Brain pericyte (primary cell): ENCODE measurements around the gene ANKRD34A.

Experiments used
- DNase-seq: peaks from one replicate; pipeline ENCODE4 v3.0.0-alpha.2; 2012; ENCODE audit warnings: low read depth, low spot score

The ANKRD34A gene

DNA sequence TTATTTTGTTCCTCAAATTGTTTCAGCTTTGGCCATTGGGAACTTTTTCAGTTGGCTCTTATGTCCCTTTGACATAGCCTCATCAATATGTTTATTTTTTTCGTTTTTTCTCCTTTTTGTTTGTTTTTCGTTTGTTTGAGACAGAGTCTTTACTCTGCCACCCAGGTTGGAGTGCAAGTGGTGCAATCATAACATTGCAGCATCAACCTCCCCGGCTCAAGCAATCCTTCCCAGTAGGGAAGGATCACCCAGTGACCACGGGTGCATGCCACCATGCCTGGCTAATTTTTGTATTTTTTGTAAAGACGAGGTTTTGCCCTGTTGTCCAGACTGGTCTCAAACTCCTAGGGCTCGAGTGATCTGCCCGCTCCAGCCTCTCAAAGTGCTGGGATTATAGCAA is 8.2 kb upstream of the ANKRD34A start:
- no peak for DNase-seq

DNA sequence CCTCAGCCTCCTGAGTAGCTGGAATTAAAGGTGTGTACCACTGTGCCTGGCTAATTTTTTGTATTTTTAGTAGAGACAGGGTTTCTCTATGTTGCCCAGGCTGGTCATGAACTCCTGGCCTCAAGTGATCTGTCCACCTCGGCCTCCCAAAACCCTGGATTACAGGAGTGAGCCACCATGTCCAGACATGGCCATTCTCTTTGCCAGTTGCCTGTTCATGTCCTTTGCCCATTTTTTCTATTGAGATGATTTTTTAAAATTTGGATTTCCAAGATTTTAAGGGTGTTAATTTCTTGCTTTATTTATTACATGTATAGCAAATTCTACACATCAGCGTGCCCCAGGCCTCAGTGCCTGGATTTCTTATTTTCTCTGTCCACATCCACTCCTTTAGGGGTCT is 2.9 kb upstream of the ANKRD34A start:
- no peak for DNase-seq

DNA sequence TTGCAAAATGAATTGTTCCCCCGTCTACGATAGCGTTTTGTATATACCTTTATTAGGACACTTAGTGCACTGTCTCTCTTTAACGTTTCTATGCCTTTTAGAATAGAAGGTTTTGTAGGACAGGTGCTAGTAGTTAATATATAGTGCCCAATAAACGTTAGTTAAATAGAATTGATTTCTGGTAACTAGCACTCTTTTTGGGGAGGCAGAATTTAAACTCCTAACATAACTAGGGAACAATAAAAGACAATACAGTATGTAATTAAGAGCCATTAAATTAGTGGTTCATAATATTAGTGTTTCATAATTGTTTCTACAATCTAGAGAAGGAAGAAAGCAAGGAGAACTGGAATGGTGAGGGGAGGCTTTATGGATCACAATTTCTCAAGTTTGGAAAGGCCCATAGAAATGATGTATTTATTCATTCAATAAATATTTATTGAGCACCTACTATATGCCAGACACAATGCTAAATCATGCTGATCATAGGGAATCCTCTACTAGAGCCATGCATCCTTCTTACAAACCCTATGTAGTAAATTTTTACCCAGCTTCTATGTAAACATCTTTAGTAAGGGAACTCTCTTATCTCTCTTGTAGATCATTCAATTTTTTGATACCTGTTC is 857 bp upstream of the ANKRD34A start:
- DNase-seq: no peak

DNA sequence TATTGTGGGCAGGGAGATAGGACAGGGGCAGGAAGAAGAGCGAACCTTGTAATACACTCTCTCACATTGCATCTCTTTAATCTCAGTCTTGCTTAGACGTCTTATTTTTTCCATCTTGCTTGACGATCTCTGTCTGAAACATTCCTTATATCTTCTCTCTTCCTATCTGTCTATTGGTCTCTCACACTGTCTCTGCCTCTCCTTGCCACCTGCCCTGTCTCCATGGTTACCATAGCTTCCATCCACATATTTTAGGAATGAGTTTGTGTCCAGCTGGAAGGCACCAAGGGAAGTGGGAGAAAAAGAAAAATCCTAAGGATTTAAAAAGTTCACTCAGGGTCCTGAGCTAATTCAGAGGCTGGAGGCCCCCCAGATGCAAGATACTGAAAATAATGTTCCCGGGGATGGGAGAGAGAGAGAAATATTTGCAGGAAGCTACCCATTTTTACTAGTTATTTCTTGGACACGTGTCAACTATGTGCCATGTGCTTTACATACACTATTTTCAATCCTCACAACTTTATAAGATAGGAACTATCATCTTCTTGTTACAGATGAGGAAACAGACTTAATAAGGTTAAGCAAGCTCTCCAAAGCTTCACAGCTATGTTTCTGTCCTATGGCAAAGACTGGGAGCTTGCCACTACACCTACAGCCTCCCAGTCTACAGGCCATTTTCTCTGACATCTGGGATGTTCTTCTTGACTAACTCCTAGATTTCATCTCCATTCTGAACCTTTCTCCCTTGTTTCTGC is 933 bp downstream of the ANKRD34A start:
- no peak for DNase-seq

DNA sequence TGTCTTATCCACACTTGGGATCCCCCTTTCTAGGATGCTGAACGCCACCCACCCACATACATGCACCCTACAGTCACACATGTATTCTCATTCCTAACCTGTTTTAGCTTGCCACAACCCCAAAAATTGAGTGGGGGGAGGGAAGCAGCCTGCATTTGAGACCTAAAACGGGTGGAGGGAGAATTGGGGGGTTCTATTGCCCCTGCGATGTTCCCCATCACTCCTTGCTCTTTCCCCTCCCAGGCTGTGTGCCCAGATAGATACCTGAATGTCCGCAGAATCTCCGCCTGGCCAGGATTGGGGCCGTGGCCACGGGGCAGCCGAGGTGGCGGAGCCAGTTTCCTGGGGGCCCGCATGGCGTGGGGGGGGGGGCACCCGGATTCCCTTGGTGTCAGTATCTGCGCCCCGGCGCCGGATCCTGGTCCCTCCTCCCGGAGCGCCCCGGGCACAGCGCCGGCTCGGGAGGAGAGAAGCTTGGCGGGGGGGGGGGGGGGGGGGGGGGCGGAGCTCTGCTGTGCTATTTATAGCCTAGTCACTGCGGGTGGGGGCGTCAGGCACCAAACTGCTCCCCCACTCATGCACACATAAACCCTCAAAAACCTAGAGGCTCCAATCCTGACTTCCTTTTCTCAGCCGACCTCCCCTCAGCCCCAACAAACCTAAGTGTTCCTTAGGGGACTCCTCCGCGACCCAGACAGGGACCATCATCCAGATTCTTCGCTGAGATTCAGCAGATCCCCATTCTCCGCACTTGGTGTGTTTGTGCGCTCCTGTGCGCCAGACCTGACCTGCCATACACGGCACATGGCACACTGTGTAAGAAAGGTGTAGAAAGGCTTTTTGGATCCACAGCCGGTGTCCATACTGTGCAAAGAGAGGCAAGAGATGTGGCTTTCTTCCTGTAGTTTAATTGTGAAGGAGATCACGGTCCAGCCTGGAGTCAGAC is 1.9 kb downstream of the ANKRD34A start:
- no peak for DNase-seq

DNA sequence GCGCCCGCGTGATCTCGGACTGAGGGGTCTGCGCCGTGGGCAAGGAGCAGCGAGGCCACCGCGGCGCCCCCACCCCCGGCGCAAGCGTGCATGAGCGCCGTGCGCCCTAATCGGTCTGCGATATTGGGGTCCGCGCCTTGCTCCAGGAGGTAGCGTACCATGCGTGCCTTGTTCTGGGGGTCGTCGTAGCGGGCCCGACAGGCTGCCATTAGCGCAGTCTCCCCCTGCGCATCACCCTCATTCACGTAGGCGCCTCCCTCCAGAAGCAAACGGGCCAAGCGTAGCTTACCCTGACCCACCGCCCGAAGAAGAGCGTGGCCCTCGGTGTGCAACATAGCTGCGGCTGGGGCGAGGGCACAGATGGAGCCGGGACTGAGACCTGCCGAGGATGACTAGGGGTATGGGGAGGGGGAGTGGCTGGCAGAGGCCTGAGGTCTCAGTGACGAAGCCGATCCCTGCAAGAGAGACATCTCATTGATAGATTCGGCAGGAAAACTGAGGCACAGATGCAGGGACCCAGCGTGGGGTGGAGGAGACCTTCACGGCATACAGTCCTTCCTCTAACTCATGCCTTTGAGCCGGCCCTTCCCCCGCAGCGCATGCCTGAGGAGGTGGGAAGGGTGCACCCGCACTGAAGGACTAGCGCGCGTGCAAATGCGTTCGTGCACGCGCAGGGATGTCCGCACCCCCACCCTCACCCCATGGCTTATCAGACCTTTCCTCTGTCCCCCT is 2.8 kb downstream of the ANKRD34A start:
- no peak for DNase-seq

DNA sequence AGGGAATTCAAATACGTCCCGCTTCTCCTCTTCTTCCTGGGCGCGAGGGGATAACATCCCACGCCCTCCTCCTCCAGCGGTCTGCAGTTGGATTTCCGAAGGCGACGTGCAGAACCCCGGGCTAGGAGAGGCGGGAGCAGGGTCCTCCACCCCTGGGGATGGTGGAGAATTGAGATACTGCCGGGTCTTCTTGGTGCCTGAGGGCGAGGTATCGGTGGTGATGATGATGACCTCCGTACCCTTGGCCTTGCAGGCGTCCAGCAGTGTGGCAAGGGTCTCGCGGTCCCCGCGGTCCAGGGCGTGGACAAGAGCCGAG is 3.3 kb downstream of the ANKRD34A start:
- no peak for DNase-seq

DNA sequence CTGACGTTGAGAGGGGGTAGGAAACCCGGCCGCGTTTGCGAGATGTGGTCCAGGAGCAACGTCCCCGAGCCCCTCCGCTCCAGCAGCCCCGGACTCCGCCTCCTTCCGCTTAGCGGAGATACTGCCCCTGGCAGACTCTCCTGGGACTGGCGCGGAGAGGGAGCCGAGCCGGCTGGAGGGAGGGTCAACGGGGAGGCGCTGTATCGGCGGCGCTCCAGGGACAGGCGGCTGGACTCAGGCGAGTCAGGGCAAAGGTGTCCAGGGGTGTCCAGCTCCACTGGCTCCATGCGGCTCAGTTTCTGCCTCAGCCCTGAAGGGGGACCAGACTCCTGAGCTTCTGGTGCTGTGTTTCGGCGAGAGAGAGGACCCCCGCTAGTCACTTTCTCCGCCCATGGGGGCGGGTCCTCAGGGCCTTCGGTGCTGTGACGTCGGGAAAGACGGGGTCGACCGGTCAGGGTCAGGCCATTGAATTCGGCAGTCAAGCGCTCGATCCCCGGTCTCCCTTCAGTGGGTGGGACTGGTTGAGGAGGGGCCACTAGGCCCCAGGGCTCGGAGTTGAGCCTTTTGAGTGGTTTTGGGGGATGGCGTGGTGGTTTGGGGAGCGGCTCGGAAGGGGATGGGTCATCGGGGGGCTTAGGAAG is 3.8 kb downstream of the ANKRD34A start:
- no peak for DNase-seq

DNA sequence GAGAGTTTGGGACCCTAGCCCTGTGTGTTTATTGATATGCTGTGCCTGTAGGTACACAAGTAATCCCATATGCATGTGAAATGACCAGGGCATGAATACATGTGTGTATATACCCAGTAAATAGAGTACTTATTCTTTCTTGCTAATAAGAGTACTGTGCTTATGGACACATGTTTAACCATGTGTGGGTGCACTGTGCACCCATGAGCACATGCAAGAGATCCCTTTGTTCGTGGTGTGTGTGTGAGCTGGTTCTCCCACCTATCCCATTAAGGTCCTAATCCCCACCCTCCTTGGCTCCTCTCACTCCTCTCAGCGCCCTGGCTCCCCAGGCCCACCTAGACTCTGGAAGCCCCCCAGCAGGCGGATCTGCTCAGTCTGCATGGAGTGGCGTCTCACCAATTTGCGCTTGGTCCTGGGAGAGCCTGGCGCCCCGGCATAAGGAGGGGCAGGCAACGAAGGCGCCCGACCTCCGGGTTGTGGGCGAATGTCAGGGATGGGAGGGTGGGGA is 4.4 kb downstream of the ANKRD34A start:
- DNase-seq: no peak

DNA sequence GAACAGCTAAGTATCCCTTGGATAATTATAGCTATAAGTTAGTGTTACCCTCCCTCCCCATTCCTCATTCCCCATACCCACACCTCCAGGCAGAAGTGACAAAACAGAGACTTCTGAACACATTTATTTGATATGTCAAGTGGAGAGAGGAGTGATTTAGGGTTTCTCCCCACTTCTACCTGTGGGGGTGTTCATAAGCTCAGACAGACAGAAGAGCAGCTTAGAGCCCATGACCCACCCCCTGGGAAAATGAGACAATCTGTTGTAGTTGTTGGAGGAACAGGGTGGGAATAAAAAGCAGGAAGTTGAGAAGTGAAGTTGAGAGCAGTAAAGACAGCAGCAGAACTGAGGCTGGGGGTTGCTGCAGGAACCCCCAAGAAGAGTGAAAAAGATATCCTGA is 5.0 kb downstream of the ANKRD34A start:
- DNase-seq: no peak

DNA sequence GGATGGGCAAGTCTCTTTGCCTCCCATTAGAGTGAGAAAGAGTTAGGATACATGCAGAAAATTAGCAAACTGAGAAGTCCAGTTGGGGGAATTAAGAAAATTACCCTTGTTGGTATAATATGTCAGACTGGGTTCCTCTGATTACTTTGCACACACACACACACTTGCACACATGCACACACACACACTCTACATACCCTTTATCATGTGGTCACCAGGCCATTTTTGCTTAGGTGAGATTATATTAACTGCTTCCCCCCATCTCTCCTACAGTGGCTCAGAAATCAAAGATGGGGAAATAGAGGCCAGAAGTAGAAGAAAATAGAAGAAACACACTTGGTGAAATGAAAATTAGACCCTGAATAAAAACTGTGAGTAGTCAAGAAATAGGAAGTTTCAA is 5.6 kb downstream of the ANKRD34A start:
- no peak for DNase-seq

DNA sequence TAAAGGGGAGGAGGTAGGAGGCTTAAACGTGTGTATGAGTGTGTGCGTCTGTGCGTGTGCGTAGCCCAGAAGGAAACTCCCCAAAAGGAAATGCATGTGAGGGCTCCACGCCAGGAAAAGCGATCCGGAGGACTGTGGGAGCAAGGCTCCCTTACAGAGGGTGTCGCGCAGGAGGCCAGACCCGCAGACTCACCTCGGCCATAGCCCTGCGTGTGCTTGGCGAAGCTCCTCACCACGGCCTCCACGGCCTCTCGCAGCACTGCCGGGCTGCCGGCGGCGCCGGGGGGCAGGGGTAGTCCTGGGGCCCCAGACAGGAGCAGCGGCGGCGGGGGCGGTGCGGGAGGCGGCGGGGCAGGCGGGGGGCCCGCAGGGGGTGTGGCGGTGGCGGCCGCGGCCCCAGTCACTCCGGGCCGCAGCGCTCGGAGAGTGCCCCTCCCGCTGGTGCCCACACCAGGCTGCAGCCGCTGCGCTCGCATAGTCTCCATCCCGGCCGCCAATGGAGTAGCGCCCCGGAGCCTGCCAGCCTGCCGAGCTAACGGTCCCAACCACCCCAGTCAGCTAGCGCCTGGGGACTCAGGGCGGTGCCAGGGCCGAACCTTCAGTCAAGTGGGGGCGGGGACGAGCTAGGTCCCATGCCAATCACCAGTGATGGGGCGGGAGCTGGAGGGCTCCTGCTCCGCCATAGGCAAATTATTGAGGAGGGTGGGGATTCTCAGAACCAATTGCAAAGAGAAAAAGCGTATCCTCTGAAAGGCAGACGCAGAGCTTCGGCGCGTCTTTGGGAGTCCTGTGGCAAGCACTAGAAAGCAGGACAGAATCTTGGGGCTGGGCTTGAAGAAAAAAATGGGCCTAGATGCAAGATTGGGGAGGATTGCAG is 6.7 kb downstream of the ANKRD34A start, which contains the start of gene LIX1L:
TSS of gene LIX1L (minus strand) at position 575 of the 877 bp plus-strand sequence. CDS start at position 485, 90 bp downstream.
- peak; percentile 87 for DNase-seq

DNA sequence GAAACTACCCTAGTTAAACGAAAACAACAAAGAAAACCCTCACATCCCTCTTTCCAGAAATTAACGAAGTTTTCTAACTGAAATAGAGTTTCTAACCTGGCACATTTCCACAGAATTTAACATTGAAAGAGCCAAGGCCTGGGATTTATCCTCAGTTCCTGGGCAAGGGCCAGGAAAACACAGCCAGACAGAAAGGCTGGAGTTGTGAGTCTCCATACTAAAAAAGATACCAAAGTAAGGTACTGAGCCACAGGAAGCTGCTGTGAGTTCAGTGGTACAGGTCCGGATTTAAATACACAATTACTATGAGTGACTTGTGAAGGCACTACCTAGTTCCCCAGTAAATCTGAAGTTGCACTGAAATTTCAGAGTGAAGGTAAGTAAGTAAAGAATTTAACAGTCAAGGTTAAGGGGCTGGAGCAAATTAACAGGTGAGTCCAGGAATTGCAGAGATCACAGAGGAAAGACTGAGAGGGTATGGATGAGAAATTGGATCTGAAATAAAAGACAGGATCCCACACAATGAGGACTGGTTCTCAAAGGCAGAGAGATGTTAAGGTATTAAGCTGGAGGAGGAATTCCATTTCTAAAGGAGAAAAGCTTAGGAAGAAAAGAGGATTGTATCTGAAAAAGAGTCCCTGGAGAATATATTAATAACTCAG is 7.5 kb downstream of the ANKRD34A start:
- no peak for DNase-seq

DNA sequence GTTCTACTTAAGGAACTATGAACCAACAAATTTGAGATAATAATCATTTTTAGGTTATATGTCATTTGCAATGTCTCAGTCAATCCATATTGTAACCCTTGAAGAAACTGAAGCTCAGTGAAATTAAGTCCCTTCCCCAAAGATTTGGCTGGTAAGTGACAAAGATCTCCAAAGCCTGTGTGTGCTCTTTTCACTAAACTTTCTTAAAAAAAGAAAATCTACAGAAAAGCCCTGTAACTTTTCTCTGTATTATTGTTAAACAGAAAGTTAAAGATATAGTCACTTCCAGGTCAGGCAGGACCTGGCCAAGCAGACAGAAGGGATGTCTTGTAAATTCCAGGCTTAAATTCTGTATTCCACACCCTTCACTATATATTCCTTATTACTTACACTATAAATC is 8.0 kb downstream of the ANKRD34A start:
- DNase-seq: no peak

DNA sequence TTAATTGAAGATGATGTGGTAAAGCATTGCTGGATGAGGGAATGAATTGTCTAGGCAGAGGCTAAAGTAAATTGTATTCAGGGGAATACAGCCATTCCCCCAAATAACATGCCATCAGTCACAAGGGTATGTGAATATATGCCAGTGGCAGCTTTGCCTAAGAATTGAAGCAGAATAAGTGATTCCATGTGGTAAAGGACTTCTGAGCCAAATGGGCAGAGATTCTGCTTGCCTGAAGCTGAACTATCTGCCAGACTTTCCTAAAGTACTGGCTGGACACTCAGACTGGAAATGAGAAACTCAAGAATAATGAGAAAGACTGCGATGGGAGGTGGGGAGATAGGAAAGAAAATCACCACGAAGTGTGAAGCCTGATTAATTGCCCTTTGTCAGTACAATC is 8.9 kb downstream of the ANKRD34A start:
- DNase-seq: no peak

DNA sequence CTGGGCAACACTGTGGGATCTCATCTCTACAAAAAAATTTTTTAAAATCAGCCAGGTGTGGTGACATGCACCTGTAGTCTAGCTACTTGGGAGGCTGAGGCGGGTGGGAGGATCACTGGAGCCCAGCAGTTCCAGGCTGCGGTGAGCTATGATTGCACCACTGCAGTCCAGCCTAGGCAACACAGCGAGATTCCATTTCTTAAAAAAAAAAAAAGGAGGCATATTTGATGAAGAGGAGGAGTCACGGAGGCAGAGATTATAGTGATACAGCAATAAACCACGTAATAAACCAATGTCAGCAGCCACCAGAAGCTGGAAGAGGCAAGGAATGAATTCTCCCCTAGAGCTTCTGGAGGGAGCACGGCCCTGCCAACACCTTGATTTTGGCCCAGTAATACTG is 10.5 kb downstream of the ANKRD34A start:
- DNase-seq: no peak

DNA sequence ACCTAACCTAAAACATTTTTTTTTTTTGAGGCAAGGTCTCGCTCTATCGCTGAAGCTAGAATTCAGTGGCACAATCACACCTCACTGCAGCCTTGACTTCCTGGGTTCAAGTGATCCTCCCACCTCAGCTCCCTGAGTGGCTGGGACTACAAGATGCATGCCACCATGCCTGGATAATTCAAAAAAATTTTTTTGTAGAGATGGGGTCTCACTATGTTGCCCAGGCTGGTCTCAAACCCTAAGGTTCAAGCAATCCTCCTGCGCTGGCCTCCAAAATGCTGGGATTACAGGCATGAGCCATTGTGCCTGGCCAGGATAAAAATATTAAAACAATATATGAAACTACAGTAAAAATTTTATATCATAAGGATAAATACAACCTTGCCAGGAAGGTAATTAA is 11.5 kb downstream of the ANKRD34A start:
- DNase-seq: no peak

DNA sequence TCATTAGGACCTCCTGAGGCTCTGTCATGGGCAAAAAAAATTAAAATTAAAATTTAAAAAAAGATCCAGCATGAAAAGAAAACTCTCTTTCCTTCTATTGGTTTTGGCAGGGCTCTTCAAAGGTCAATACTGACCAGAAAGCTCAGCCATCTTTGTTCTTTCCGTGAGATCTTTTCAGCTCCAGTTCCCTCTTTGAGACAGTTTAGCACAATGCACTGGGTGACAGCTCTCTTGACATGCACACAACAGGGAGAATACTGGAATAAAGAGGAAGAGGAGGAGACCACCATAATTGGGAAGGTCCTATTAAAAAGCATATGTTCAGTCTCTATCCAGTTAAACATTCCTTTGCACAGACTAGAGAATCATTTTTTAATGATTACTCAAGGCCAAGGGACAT is 12.8 kb downstream of the ANKRD34A start:
- DNase-seq: no peak

DNA sequence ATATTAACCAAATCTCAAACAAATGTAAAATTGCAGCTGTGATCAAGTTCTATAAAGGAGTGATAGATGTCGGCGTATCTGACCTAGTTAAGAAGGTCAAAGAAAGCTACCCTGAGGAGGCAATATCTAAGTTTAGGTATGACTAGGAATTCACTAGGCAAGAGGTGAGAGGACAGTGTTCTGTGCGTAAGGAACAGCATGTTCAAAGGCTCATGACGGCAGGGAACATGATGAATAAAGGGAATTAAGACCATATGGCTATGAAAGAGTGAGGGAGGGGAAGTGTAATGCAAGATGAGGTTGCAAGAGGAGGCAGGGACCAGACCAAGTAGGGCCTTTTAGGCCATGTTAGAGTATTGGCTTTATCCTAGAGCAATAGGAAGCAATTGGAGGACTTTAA is 15.2 kb downstream of the ANKRD34A start:
- DNase-seq: no peak

DNA sequence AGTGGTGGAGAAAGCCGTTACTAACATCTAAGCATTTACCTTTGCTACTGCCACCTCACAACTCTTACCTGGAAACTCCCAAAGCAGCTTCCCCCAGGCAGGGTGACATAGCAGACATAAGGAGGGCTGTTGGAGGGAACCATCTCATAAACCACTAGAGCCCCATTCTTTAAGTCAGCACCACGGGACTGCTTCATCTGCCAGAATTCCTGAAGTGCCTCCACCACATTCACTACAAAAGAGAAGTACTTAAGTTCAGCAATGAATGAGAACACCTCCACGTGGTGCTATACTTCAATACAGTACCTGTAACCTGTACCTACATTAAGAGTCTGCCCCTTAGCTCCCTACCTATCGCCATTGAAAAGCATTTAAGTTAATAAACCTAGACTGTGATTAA is 16.8 kb downstream of the ANKRD34A start:
- DNase-seq: no peak
